Limb (tissue), 2 donors: ENCODE measurements around the gene GKAP1.
"Not testable (repeated sequence)": the region's sequence is repeated elsewhere in the genome, so short reads cannot be mapped to it uniquely, and the experiment has no call there.

ENCODE experiments used
- DNase-seq, 2 donors: peaks; one replicate each; pipeline ENCODE4 v3.0.0-alpha.2; 2016; ENCODE audit errors: extremely low spot score in 2 of 2

Gene GKAP1

GRCh38 chr9:83728591-83729368 is 88.8 kb downstream of the GKAP1 start:
- DNase-seq = not testable (repeated sequence)

DNA sequence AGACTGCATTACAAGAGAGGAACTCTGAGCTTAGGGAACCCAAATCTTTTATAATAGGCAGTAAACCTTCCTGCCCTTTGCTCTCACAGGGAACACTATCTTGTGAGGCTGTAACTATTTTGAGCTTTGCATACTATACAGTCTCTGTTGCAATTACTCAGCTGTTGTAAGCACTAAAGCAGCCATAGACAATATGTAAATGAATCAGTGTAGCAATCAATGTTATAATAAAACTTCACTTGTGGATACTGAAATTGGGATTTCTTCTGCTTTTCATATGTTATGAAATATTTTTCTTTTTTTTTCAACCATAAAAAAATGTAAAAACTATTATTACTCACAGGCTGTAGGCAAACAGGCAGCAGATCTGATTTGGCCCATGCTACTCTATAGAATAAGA is 93.1 kb downstream of the GKAP1 start:
- no peak for DNase-seq

DNA sequence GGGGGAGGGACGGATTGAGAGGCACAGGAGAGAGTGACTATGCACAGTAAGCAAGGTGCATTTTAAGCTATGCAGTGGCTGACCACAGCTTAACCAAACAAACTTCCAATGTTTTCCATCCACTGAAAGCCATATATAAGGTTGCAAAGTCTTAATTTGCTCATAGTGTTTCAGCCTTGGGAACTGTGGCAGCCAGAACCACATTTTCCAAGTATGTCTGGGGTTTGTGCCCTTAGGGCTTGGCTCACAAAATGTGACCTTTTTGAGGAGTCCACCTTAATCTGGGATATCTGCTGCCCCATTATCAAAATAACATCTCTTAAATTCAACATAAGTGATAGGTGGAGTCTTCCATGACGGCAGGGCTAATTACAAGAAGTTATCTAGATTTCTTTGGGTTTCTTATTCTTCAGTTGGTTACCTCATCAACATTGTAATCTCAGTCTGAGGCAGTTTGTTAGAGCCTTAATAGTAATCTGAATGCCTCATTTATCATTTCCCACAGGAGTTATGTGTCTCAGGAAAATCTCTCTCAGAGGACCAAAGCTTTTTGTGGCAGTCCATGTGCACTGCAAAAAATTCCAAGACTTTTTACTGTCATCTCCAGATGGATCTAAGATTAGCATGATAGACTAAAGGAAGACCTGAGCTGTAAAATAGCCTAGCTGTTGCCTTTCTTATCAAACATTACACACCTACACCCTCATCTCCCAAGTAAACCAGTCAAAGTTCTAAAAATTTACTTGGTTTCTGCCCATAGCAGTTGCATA is 94.7 kb downstream of the GKAP1 start:
- no peak for DNase-seq

GRCh38 chr9:83721509-83721908 is 96.1 kb downstream of the GKAP1 start:
- no peak for DNase-seq

GRCh38 chr9:83715794-83716193 is 101.8 kb downstream of the GKAP1 start:
- DNase-seq = no peak

DNA sequence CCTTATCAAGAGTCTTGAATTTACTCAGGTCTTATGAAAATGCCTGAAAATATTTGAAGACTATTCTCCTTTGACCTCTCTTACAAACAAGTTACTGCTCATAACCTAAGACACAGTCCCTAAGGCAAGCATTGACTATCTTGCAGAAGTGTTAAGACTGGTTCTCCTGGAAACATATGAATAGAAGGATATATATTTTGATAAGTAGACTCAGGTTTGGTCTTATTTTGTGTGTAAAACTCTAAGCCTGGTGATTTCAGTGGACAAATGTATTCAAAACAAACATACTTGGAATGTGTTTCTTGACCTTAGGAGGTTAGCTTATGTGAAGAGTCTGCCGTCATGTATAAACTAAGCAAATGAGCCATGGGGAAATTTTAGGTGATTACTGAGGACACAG is 102.3 kb downstream of the GKAP1 start:
- no peak for DNase-seq

- no peak for DNase-seq
Observed at GRCh38 chr9:83714329-83714728, 103.2 kb downstream of the GKAP1 start.

GRCh38 chr9:83708515-83709158 is 108.9 kb downstream of the GKAP1 start:
- DNase-seq = peak in 1 of 2 donors; percentile 5

DNA sequence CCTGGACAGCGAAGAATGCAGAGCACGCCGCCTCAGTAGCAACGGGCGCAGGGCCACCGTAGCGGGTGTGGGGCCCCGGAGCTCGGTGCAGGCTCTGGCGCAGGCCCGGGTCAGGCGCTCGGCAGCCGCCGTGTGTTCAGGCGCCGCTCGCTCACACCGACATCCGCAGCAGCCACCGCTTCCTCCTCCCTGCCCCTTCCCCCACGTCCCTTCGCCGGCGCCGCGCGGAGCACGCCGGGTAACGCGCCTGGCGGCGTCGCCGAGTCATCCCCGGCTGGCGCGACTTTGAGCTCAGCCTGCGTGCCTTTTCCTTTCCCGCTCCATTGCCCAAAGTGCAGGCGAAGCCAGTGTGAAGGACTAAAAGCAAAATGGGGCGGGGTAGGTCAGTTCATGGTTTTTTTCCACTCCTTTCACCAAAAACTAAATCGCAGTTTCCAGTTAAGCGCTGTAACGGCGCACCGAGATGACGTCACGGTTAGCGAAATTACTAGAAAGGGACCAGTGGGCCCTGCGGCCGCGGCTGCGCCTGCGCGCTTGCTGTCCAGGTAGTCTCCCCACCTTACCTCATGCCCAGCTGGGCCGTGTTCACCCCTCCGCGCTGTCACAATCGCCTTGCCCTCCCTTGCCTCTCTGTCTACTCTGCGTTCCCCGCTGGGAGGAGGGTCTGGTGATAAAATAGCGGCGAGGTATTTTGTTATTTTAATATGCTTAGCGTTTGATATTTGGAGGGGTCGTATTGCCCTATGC is 109.6 kb downstream of the GKAP1 start, which contains the start of gene UBQLN1:
Gene UBQLN1 (minus strand): TSS at position 191 of the 747 bp plus-strand sequence. CDS start 279 bp downstream, outside the sequence.
- DNase-seq = peak; percentile 92 to 95

DNA sequence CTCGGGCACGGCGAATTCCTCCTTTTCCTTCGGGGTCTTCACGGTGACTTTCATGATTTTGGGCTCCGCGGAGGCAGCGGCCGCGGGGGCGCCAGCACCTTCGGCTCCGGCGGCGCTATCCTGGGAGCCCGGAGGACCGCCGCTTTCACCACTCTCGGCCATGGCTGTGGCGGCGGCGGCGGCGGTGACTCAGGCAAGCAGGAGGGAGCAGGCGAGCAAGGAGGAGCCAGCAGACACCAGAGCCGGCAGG is 110.1 kb downstream of the GKAP1 start:
- DNase-seq = no peak

- DNase-seq = peak; percentile 55 to 83
Observed at GRCh38 chr9:83706676-83707517, 110.7 kb downstream of the GKAP1 start.

- DNase-seq = not testable (repeated sequence)
Observed at GRCh38 chr9:83705219-83705651, 112.3 kb downstream of the GKAP1 start.

GRCh38 chr9:83701769-83702168 is 115.8 kb downstream of the GKAP1 start:
- DNase-seq = no peak

- no peak for DNase-seq
Observed at GRCh38 chr9:83701286-83701685, 116.3 kb downstream of the GKAP1 start.

GRCh38 chr9:83699615-83700014 is 118.0 kb downstream of the GKAP1 start:
- no peak for DNase-seq

DNA sequence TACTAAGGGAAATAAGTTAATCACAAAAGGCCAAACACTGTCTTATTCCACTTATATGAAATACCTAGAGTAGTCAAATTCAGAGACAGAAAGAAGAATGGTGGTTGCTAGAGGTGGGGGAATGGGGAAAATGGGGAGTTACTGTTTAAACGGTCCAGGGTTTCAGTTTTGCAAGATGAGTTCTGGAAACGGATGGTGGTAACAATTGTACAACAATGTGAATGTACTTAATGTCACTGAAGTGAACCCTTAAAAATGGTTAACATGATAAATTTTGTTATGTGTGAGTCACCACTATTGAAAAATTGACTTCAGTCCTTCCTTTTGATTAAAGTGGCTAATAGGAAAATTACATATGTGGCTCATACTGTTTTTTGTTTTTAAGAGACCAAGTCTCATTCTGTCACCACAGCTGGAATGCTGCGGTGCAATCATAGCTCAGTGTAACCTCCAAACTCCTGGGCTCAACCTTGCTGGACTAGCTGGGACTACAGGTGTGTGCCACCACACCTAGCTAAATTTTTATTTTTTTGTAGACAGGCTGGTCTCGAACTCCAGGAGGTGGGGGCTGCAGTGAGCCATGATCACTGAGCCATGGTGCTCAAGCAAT is 118.5 kb downstream of the GKAP1 start:
- DNase-seq = no peak

DNA sequence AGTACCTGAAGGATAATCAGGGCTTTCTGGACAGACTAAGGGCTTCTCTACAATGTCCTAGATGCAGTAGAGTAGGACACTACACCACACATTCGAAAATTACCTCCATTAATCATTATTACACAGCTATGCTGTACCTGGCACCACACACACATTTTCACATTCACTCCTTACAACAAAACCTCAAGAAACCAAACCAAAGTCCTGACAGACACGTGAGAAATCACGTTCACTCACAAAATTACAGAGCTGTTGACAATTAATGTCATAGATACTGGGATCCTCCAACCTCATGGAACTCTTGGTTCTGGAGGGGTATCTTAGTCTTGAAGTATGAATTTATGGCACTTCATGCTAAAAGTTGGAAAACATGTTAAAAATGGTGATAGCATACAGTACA is 126.1 kb downstream of the GKAP1 start:
- DNase-seq = no peak
